Caco-2 (cell line): ENCODE results near the gene CHST13. TPM values are rescaled to one million over a fixed set of nuclear protein-coding genes. Genes with fewer than 3 reads are reported as not detected.
A peak's percentile ranks its signal among the peaks of the same experiment; 100 is the strongest.

Experiments
- BruUV-seq: library from RNA; stranded (reverse); fragments of 400-500 nt; replicated peaks from 2 replicates; lab custom pipeline; 2021; lab: Mats Ljungman, UMichigan
- CTCF ChIA-PET: fragments of 300-600 bp; sonication (Branson Sonifier 250); formaldehyde crosslinking; loops from one replicate; lab custom pipeline; 2022; ENCODE audit warnings: antibody characterized with exemption; lab: Charles Lee
- POLR2A ChIA-PET: fragments of 300-600 bp; sonication (Branson Sonifier 250); formaldehyde crosslinking; loops from one replicate; lab custom pipeline; 2022; ENCODE audit warnings: antibody characterized with exemption; lab: Charles Lee
- DNase-seq, 2 experiments: peaks; one replicate each; pipeline versions ENCODE4 v3.0.0 to v3.0.0-alpha.2; 2020 to 2022
- H3K27me3 ChIP-seq: replicated peaks from 2 replicates; pipeline ENCODE4 v1.6.0; 2011; ENCODE audit warnings: low read length; ENCODE audit not compliant: control insufficient read depth, insufficient read depth
- H3K36me3 ChIP-seq: 2 replicates; pipeline ENCODE4 v1.5.1; 2011; ENCODE audit warnings: low read length; ENCODE audit not compliant: control insufficient read depth, insufficient read depth
- H3K4me1 ChIP-seq: fragments of 250-450 bp; sonication (Bioruptor Pico); 2 replicates; pipeline ENCODE4 v1.5.1; 2020; ENCODE audit warnings: mild to moderate bottlenecking
- H3K4me3 ChIP-seq: 2 replicates; pipeline ENCODE4 v1.5.1; 2011; ENCODE audit warnings: low read depth, mild to moderate bottlenecking, control low read depth, low read length
- H3K9me3 ChIP-seq: fragments of 250-450 bp; sonication (Bioruptor Pico); 2 replicates; pipeline ENCODE4 v1.5.1; 2020; ENCODE audit warnings: mild to moderate bottlenecking, moderate library complexity
- H3K27ac Mint-ChIP-seq: one replicate; pipeline ENCODE4 v1.8.0; 2022; ENCODE audit warnings: mixed read lengths; ENCODE audit not compliant: unreplicated experiment
- H3K27me3 Mint-ChIP-seq: one replicate; pipeline ENCODE4 v1.8.0; 2022; ENCODE audit warnings: mixed read lengths; ENCODE audit not compliant: insufficient read depth, unreplicated experiment
- H3K36me3 Mint-ChIP-seq: one replicate; pipeline ENCODE4 v1.8.0; 2022; ENCODE audit warnings: mild to moderate bottlenecking, mixed read lengths; ENCODE audit not compliant: insufficient read depth, unreplicated experiment
- H3K4me1 Mint-ChIP-seq: one replicate; pipeline ENCODE4 v1.8.0; 2022; ENCODE audit warnings: low read depth, mixed read lengths; ENCODE audit not compliant: unreplicated experiment
- H3K4me3 Mint-ChIP-seq: one replicate; pipeline ENCODE4 v1.8.0; 2022; ENCODE audit warnings: mild to moderate bottlenecking, moderate library complexity, mixed read lengths; ENCODE audit not compliant: unreplicated experiment
- H3K9me3 Mint-ChIP-seq: one replicate; pipeline ENCODE4 v1.8.0; 2022; ENCODE audit warnings: mixed read lengths; ENCODE audit not compliant: unreplicated experiment
- CTCF ChIP-seq, 2 experiments: fragments of 200-600 bp in 1 of 2; IDR thresholded peaks; 1 replicate in 1 of 2; 2 replicates in 1 of 2; pipeline versions ENCODE4 v1.5.1 to v1.8.0; 2011 to 2022; ENCODE audit warnings: antibody characterized with exemption in 1 of 2, control low read depth in 1 of 2, inconsistent platforms in 1 of 2, low read depth in 1 of 2, low read length in 1 of 2, mild to moderate bottlenecking in 1 of 2, moderate library complexity in 1 of 2; ENCODE audit not compliant: insufficient read depth in 1 of 2, severe bottlenecking in 1 of 2, unreplicated experiment in 1 of 2
- intact Hi-C: fragments of 100-400 bp; cut with micrococcal nuclease; formaldehyde crosslinking; loops from one replicate; pipeline ENCODE4 v1.10.0; 2022; ENCODE audit not compliant: unreplicated experiment
- total RNA-seq: library from RNA; stranded (reverse); gene quantifications from 2 replicates; pipeline ENCODE4 v1.2.3, GENCODE V29; 2022

Gene CHST13
- total RNA-seq, 1 experiment from 2014 or later = 25.3 TPM

- Mint-ChIP-seq H3K4me3 (no peak overlapping the region), H3K27ac (no peak overlapping the region), H3K27me3 (no peaks in the 10 kb centered on the region), H3K9me3 (no peaks in the 10 kb centered on the region), H3K36me3 (no peaks in the 10 kb centered on the region), H3K4me1 (no peaks in the 10 kb centered on the region)
- H3K4me1 ChIP-seq = no peaks in the 10 kb centered on the region
- intact Hi-C loops = no loop called here
- H3K9me3 ChIP-seq = no peaks in the 10 kb centered on the region
- H3K4me3 ChIP-seq = no peak overlapping the region
- ChIA-PET POLR2A (no interaction called here), CTCF (no interaction called here)
- DNase-seq = peak in 1 of 2 experiments; percentile 28
- H3K27me3 ChIP-seq = no peaks in the 10 kb centered on the region
- BruUV-seq = no TSS peak
- no peaks in the 10 kb centered on the region for H3K36me3 ChIP-seq
- no peak for TF ChIP-seq CTCF (IDR thresholded peaks at IDR 0.05; ENCODE audit: insufficient read depth in 1 of 2, low read depth in 1 of 2, low read length in 1 of 2, severe bottlenecking in 1 of 2, unreplicated experiment in 1 of 2)
Measured at GRCh38 chr3:126480206-126480605, 43.7 kb upstream of the CHST13 start.

DNA sequence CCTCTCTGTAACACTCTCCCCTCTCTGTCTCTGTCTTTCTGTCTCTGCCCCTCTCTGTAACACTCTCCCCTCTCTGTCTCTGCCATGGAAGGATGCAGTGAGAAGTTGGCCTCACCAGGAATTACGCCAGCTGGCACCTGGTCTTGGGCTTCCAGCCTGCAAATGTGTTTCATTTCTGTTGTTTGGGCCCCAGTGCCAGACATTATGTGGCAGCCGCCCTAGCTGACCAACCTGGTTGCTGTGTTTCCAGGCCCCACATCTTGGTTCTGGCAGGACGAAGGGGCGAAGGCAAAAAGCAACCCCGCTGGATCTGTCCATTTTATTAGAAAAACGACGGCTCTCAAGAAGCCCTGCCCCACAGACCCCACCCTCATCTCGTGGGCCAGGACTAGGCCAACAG, 43.1 kb upstream of the CHST13 start:
- no peak overlapping the region for H3K27ac Mint-ChIP-seq

DNA sequence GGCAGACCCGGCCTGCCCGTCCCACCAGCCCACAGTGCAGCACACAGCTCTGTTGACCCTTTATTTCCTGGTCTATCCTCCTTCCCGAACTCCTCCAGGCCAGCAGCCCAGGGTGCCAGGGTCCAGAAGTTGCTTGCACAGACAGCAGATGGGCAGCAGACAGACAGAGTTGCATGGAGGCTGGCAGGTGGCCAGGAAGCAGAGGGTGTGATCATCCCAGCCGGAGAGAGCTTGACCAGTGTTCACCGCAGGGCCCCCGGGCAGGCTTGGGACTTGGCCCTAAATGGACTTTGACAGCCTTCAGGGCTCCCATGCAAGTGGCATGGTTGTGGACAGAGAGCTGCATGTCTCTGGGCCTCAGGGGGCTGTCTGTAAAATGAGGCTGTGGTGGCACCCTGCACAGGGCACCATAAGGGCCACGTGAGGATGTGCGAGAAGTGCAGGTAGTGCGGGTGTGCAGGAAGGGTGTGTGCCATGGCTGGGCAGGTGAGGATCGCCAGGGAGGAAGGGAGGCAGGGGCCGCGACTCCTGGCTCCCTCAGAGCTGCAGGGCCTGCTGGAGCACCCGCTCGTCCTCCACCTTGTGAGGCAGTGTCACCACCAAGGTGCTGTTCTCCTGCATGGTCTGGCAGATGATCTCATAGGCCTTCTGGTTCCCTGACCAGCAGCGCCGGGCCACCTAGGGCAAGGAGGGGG, 42.0 kb upstream of the CHST13 start:
- H3K36me3 ChIP-seq = no peaks in the 10 kb centered on the region
- Mint-ChIP-seq H3K27me3 (no peaks in the 10 kb centered on the region), H3K36me3 (no peaks in the 10 kb centered on the region), H3K4me1 (no peaks in the 10 kb centered on the region), H3K9me3 (no peaks in the 10 kb centered on the region), H3K27ac (no peak overlapping the region), H3K4me3 (no peak overlapping the region)
- H3K9me3 ChIP-seq = no peaks in the 10 kb centered on the region
- BruUV-seq = no TSS peak
- no peak for TF ChIP-seq CTCF (IDR thresholded peaks at IDR 0.05; ENCODE audit: insufficient read depth in 1 of 2, low read depth in 1 of 2, low read length in 1 of 2, severe bottlenecking in 1 of 2, unreplicated experiment in 1 of 2)
- H3K4me3 ChIP-seq = no peak overlapping the region
- no peaks in the 10 kb centered on the region for H3K27me3 ChIP-seq
- ChIA-PET CTCF (no interaction called here), POLR2A (no interaction called here)
- no peak for DNase-seq
- no peaks in the 10 kb centered on the region for H3K4me1 ChIP-seq
- intact Hi-C loops = no loop called here

More for the DNA sequence above, 43.1 kb upstream of the CHST13 start:
- Mint-ChIP-seq H3K36me3 (no peaks in the 10 kb centered on the region), H3K4me1 (no peaks in the 10 kb centered on the region), H3K9me3 (no peaks in the 10 kb centered on the region), H3K27me3 (no peaks in the 10 kb centered on the region), H3K4me3 (no peak overlapping the region)
- no peak for TF ChIP-seq CTCF (IDR thresholded peaks at IDR 0.05; ENCODE audit: insufficient read depth in 1 of 2, low read depth in 1 of 2, low read length in 1 of 2, severe bottlenecking in 1 of 2, unreplicated experiment in 1 of 2)
- Histone ChIP-seq H3K4me3 (no peak overlapping the region), H3K27me3 (no peaks in the 10 kb centered on the region), H3K4me1 (no peaks in the 10 kb centered on the region), H3K36me3 (no peaks in the 10 kb centered on the region), H3K9me3 (no peaks in the 10 kb centered on the region)
- CTCF ChIA-PET = no interaction called here
- BruUV-seq = no TSS peak
- POLR2A ChIA-PET = no interaction called here
- intact Hi-C loops = no loop called here
- no peak for DNase-seq
